Measurements from ENCODE around the gene CACFD1. TPM values are rescaled to one million over a fixed set of nuclear protein-coding genes. Genes with fewer than 3 reads are reported as not detected.

The CACFD1 gene
- total RNA-seq, 1 donor from 2014 or later: 39.8 TPM

DNA sequence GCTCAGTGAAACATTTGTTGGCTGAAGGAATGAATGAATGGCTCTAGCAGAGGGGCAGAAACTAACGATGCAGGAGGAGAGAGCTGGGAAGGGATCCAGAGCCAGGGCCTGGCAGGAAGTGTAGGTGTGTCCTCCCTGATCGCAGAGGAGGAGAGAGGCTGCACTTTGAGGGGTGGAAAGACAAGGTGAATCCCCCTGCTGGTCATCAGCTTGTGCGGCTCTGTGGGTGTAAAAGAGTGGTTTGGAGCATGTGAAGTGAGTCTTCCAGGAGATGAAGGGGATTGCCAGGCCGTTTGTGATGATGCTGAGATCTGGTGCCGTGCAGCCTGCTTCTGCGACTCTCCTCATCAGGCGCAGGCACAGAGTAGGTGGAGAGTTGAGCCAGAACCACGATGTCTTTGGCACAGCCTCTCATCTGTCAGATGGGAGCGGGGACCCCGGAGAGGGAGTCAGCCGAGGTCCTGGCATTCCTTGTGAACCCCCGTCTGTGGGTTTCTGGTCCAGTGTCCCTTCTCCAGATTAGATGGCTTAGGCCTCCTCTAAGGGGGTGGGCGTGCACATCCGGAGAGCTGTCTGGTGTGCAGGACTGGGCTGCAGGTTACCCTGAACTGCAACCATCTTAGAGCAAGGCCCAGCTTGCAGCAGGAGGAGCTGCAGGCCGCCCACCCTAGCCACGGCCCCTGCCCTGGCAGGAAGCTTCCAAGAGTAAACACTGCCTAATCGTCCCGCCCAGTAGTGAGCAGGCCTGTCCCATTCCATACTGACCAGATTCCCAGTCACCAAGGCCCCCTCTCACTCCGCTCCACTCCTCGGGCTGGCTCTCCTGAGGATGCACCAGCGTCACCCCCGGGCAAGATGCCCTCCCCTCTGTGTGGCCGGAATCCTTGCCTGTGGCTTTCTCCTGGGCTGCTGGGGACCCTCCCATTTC, 37.9 kb upstream of the CACFD1 start, which contains the start of gene ADAMTS13:
Gene ADAMTS13, plus strand, starts transcription at position 753 of the 928 bp plus-strand sequence. Its CDS starts 77 bp downstream, at position 830.
- ATAC-seq (no peak), DNase-seq (no peak)
- Histone ChIP-seq H3K9me3 (no peaks in the 10 kb centered on the region), H3K4me3 (no peak within 1 kb of the TSS), H3K4me1 (peaks cover 8% of the 10 kb centered on the region), H3K36me3 (no peaks in the 10 kb centered on the region), H3K27ac (no peak within 1 kb of the TSS), H3K27me3 (peaks cover 10% of the 10 kb centered on the region)
- TF ChIP-seq, protein P1, sequence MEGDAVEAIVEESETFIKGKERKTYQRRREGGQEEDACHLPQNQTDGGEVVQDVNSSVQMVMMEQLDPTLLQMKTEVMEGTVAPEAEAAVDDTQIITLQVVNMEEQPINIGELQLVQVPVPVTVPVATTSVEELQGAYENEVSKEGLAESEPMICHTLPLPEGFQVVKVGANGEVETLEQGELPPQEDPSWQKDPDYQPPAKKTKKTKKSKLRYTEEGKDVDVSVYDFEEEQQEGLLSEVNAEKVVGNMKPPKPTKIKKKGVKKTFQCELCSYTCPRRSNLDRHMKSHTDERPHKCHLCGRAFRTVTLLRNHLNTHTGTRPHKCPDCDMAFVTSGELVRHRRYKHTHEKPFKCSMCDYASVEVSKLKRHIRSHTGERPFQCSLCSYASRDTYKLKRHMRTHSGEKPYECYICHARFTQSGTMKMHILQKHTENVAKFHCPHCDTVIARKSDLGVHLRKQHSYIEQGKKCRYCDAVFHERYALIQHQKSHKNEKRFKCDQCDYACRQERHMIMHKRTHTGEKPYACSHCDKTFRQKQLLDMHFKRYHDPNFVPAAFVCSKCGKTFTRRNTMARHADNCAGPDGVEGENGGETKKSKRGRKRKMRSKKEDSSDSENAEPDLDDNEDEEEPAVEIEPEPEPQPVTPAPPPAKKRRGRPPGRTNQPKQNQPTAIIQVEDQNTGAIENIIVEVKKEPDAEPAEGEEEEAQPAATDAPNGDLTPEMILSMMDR (IDR thresholded peaks at IDR 0.05): no peak
- intact Hi-C loops (cut with DNase I): no loop called here

DNA sequence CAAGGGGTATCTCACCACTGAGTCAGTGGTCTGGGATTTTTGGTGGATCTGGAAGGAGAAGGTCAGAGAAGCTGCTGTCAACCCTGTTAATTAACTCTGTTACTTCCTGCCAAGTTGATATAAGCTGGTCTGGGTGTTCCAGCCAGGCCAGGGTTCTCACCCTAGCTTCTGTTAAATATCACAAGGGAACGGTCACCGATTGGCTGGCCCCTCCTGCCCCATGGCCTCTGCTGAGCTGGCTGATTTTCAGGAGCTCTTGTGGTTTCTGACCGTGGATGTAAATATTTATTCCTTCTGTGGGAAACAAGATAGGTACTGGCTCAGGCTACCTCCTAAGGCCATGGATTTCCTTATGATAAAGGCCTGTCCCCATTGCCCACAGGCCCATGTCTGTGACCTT, 36.6 kb upstream of the CACFD1 start:
- no peak for DNase-seq
- no peaks in the 10 kb centered on the region for H3K9me3 ChIP-seq
- H3K4me3 ChIP-seq: no peak overlapping the region
- intact Hi-C loops (cut with DNase I): no loop called here
- H3K4me1 ChIP-seq: peaks cover 7% of the 10 kb centered on the region
- H3K36me3 ChIP-seq: no peaks in the 10 kb centered on the region
- no peak overlapping the region for H3K27ac ChIP-seq
- H3K27me3 ChIP-seq: peaks cover 23% of the 10 kb centered on the region
- ATAC-seq: no peak
- TF ChIP-seq, protein P1 (IDR thresholded peaks at IDR 0.05): no peak

DNA sequence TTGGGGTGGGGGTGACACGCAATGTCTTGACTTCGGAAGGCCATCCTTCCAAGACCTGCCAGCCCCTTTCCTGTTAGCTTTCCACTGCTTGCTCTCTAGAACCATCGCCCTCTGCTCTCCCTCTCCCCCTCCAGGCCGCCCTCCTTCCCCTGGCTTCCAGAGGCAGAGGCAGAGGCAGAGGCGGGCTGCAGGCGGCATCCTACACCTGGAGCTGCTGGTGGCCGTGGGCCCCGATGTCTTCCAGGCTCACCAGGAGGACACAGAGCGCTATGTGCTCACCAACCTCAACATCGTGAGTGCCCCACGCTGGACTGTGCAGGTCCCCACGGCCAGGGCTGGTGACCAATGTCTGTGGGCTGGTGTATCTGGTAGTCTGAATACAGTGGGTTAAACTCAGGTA, 35.6 kb upstream of the CACFD1 start:
- peaks cover 29% of the 10 kb centered on the region for H3K27me3 ChIP-seq
- H3K4me1 ChIP-seq: peaks cover 3% of the 10 kb centered on the region
- DNase-seq (no peak), ATAC-seq (no peak)
- no peaks in the 10 kb centered on the region for H3K36me3 ChIP-seq
- TF ChIP-seq, protein P1 (IDR thresholded peaks at IDR 0.05): no peak
- H3K27ac ChIP-seq: no peak overlapping the region
- H3K9me3 ChIP-seq: no peaks in the 10 kb centered on the region
- H3K4me3 ChIP-seq: no peak overlapping the region
- intact Hi-C loops (cut with DNase I): no loop called here

DNA sequence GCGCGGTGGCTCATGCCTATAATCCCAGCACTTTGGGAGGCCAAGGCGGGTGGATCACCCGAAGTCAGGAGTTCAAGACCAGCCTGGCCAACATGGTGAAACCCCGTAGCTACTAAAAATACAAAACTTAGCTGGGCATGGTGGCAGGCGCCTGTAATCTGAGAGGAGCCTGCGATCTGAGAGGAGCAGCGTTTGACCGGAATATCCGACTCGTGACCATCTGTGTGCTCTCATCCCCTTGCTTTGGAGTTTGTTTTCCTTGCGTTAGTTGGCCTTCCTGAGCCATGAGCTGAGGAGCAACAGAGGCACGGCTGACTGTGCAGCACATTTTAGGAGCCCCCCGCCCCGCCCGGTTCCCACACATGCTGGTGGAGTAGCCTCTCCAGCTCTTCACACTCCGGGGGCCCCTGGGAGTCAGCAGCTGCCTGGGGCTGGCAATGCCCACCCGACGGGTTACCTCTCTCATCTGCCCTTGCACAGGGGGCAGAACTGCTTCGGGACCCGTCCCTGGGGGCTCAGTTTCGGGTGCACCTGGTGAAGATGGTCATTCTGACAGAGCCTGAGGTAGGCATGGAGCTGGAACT, 34.6 kb upstream of the CACFD1 start:
- H3K36me3 ChIP-seq: no peaks in the 10 kb centered on the region
- no peak for ATAC-seq
- intact Hi-C loops (cut with DNase I): no loop called here
- no peak overlapping the region for H3K27ac ChIP-seq
- TF ChIP-seq, protein P1 (IDR thresholded peaks at IDR 0.05): no peak
- H3K4me1 ChIP-seq: peaks cover 3% of the 10 kb centered on the region
- H3K9me3 ChIP-seq: no peaks in the 10 kb centered on the region
- DNase-seq: no peak
- H3K27me3 ChIP-seq: peaks cover 29% of the 10 kb centered on the region
- no peak overlapping the region for H3K4me3 ChIP-seq

DNA sequence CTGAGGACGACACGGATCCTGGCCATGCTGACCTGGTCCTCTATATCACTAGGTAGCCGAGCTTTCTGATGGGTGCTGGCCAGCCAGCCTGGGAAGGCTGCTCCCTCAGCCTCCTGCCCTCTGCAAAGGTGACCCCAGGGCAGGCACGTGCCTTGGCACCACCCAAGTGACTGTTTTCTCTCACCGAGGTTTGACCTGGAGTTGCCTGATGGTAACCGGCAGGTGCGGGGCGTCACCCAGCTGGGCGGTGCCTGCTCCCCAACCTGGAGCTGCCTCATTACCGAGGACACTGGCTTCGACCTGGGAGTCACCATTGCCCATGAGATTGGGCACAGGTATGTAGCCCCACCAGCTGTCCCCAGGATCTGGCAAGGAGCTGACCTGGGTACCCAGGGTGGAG, 33.8 kb upstream of the CACFD1 start:
- no peaks in the 10 kb centered on the region for H3K9me3 ChIP-seq
- TF ChIP-seq, protein P1 (IDR thresholded peaks at IDR 0.05): no peak
- H3K27me3 ChIP-seq: peaks cover 29% of the 10 kb centered on the region
- ATAC-seq (no peak), DNase-seq (no peak)
- intact Hi-C loops (cut with DNase I): no loop called here
- no peaks in the 10 kb centered on the region for H3K36me3 ChIP-seq
- H3K4me1 ChIP-seq: peaks cover 3% of the 10 kb centered on the region
- no peak overlapping the region for H3K4me3 ChIP-seq
- no peak overlapping the region for H3K27ac ChIP-seq
